ENCODE results near the gene LRMDA. TPM values are rescaled to one million over a fixed set of nuclear protein-coding genes. Genes with fewer than 3 reads are reported as not detected.

The LRMDA gene
- polyA plus RNA-seq, 1 donor from 2014 or later = not detected

DNA sequence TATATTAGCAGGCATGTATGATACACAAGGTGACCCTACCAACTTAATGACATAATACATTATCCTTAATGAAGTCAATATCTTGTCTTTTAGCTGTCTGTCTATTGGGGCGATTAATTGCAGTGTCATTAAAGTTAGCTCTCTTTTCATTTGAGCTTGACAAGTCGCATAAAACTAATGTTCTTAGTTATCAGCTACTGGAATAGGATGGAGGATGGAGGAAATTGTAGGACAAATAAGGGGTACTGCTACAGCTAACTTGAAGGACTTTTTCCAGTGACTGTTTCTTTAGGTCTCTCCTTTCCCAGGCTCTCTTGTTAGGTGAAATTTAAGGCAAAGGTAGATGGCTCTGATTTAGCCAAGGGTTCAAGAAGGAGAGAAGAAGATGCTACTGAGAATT lies 506.4 kb downstream of the LRMDA start:
- H3K36me3 Mint-ChIP-seq = no peaks in the 10 kb centered on the region
- H3K4me3 Mint-ChIP-seq = no peak overlapping the region
- H3K4me1 Mint-ChIP-seq = no peaks in the 10 kb centered on the region
- peaks cover 0 to 3% (median 0%) of the 10 kb centered on the region in 3 donors for H3K9me3 Mint-ChIP-seq
- no peak overlapping the region for H3K27ac Mint-ChIP-seq
- no peaks in the 10 kb centered on the region for H3K27me3 Mint-ChIP-seq

DNA sequence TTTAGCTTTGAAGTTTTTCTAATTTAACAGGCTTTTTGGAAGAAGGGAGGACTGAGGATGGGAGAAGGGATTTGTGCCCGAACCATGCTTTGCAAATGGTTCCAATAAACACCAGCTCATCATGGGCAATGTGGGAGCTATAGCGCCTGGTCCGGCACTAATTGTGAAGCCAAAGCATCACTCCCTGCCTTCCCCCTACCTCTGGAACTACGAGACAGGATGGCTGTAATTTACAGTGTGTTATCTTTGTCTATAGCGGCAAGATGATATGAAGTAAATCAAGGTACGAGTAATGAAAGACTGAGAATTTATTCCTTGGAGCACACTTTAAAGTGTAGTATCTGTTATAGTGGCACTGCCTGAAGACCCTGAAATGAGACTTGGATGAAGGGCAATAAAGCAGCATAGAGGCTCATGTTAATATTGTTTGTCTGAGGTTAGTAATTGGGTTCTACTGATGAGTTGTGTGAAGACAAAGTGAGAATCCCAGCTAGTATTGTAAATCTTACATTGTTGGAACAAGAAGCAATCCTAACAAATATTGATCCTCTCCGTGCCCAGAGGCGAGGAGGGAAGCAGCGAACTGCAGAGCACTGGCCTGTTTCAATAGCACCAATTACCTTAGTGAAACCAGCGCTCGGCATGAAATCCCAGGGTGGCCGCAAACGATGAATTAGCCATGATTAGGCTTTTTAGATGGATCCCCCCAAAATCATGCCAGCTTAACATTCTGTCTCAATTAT lies 507.1 kb downstream of the LRMDA start:
- H3K4me1 Mint-ChIP-seq = no peaks in the 10 kb centered on the region
- H3K27ac Mint-ChIP-seq = no peak overlapping the region
- H3K4me3 Mint-ChIP-seq = no peak overlapping the region
- H3K9me3 Mint-ChIP-seq = peaks cover 0 to 3% (median 2%) of the 10 kb centered on the region in 3 donors
- no peaks in the 10 kb centered on the region for H3K27me3 Mint-ChIP-seq
- H3K36me3 Mint-ChIP-seq = no peaks in the 10 kb centered on the region

DNA sequence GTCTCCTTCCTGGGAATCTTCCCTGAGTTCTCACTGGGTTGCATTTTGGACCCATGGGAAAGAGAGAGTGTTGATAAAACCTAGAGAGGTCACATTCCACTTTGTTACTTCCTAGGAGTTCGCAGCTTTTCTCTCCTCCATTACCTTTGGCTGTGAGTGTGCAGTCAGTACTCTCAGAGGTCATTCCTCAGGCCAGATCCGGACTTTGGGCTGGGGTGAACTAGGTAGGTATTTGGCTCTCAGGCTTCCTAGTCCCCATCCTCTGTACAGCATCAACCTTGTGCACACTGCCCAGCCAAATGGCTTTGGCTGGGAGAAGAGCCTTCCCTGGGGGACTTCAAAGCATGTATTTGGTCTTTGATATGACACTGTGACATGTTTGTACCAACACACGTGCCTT lies 508.1 kb downstream of the LRMDA start:
- no peak overlapping the region for H3K4me3 Mint-ChIP-seq
- peaks cover 0 to 8% (median 2%) of the 10 kb centered on the region in 3 donors for H3K9me3 Mint-ChIP-seq
- no peaks in the 10 kb centered on the region for H3K27me3 Mint-ChIP-seq
- no peaks in the 10 kb centered on the region for H3K4me1 Mint-ChIP-seq
- H3K36me3 Mint-ChIP-seq = no peaks in the 10 kb centered on the region
- H3K27ac Mint-ChIP-seq = no peak overlapping the region

DNA sequence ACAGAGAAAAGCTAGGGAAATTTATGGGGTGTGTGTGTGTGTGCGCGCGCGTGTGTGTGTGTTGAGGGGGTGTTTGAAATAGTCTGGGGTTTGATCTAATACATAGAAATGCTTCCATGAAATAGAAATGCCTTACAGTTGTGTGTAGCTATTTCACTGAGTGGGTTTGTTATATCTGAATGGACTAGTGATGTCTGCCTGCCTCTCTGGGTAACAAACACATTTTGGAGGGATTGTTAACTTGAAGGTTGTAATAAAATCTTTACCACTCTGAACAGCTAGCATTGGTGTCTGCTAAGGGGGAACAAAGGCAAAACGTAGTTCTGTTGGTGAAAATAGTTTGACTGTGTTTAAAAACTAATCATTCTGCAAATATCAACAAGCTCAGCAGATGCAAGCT lies 509.3 kb downstream of the LRMDA start:
- Mint-ChIP-seq H3K36me3 (no peaks in the 10 kb centered on the region), H3K27me3 (peaks cover 1% of the 10 kb centered on the region), H3K27ac (no peak overlapping the region), H3K4me1 (no peaks in the 10 kb centered on the region), H3K4me3 (no peak overlapping the region), H3K9me3 (peaks cover 5 to 11% (median 6%) of the 10 kb centered on the region in 3 donors)

DNA sequence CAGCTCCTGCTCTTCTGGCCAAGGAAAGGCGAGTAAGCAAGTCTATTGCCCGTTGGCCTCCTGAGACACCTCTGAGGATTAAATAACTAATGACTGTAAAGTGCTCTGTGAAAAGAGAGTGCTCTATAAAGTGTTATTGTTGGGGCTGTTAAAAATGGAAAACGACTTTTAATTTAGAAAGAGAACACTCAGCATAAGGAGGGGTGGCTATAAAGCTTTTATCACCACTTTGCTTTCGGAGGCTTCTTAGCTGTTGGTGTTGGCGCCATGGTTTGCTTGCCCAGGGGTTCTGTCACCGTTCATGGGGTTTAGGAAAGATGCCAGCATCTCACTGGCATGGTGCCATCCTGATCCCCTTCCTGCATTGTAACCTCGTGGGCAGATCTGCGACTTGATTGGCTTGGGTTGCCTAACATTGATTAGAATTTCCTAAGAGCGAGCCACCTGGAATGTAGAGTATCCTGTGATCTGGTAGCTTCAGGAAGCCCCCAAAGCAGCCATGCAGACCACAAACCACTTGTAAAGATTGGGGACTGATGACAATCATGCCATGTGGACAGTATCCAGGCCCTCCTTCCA lies 509.9 kb downstream of the LRMDA start:
- Mint-ChIP-seq H3K4me3 (no peak overlapping the region), H3K27ac (no peak overlapping the region), H3K27me3 (peaks cover 1% of the 10 kb centered on the region), H3K4me1 (no peaks in the 10 kb centered on the region), H3K36me3 (no peaks in the 10 kb centered on the region), H3K9me3 (peaks cover 5 to 11% (median 6%) of the 10 kb centered on the region in 3 donors)

DNA sequence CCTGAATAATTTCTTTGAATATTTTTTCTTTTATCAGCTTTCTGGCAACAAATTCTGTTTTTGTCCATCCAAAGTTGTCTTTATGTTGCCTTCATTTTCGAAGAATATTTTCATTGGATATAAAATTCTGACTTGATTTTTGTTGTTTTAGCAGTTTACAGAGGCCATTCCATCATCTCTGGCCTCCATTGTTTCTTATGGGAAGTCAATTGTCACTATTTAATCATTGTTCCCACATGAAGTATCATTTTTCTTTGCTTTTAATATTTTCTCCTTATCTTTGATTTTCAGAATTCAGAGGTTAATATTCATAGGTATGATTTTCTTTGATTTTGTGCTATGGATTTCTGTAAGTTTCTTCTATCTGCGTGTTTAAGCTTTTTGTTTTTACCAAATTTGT lies 512.6 kb downstream of the LRMDA start:
- Mint-ChIP-seq H3K4me3 (no peak overlapping the region), H3K27me3 (peaks cover 1% of the 10 kb centered on the region), H3K9me3 (peaks cover 6 to 10% (median 7%) of the 10 kb centered on the region in 3 donors), H3K27ac (no peak overlapping the region), H3K36me3 (no peaks in the 10 kb centered on the region), H3K4me1 (no peaks in the 10 kb centered on the region)

DNA sequence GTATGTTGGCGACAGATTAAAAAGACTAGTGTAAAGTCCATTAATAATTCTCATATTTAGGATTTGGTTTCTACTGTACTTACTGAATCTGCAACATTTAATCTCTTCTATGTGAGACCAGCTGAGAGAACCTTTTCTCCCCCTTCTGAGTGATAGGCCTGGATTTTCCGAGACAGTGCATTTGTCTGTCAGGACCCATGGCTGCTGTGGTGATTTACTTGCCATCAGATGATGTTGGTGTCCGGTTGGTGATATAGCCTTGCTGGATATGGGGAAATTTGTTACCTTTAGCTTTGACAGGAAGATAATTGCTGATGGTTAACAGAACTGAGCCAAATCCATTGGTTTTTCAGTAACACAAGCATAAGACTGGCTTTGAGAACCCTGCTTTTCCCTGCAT lies 517.2 kb downstream of the LRMDA start:
- Mint-ChIP-seq H3K36me3 (no peaks in the 10 kb centered on the region), H3K4me3 (no peak overlapping the region), H3K27me3 (peaks cover 3% of the 10 kb centered on the region), H3K4me1 (no peaks in the 10 kb centered on the region), H3K9me3 (peaks cover 5 to 10% (median 6%) of the 10 kb centered on the region in 3 donors), H3K27ac (no peak overlapping the region)

DNA sequence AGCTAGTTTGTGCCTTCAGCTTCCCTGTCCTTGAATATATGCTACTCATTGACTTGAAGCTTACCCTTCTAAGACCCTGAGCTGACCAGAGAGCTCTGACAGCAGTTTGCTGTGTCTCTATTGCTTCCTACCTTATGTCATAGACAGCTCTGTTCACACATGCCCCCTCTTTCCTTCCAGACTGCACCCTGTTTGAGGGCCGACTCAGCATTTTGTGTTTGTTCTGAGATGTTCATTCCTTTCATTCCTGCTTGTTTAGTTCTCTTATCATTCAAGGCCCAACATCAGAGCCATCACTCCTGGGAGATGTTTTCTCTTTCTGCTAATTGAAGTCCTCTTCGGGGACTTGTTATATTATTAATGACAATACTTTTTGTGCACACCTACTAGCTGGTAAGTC lies 518.9 kb downstream of the LRMDA start:
- no peak overlapping the region for H3K27ac Mint-ChIP-seq
- peaks cover 1 to 4% (median 3%) of the 10 kb centered on the region in 3 donors for H3K9me3 Mint-ChIP-seq
- H3K36me3 Mint-ChIP-seq = no peaks in the 10 kb centered on the region
- H3K4me1 Mint-ChIP-seq = no peaks in the 10 kb centered on the region
- H3K27me3 Mint-ChIP-seq = peaks cover 2% of the 10 kb centered on the region
- H3K4me3 Mint-ChIP-seq = no peak overlapping the region

DNA sequence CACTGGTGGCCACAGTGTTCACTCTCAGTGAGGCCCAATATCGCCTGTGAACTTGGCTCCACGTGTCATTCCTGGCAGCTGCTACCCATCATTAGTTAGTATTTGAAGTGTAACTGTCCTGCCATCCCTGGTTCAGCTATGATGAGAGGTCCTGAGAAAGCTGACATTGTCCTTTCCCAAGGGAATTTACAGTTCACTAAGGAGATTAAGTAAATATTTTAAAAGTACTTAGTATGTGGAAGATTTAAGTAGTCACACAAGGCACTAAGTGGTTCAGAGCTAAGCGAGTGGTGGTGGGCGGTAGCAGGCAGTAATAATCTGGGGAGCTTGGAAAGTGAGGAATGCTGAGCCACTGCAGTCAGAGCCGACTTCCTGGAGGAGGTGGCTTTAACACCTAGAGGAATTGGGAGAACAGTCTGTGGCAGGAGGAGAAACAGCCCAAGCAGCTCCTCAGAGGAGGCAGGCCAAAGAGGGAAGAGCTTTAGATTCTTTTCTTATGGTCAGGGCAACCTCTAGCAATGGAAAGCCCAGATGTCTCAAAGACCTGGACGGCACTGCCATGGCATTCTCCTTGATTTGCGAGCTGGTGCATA lies 519.7 kb downstream of the LRMDA start:
- no peaks in the 10 kb centered on the region for H3K4me1 Mint-ChIP-seq
- peaks cover 0 to 2% (median 2%) of the 10 kb centered on the region in 3 donors for H3K9me3 Mint-ChIP-seq
- peak overlapping the region in 1 of 3 donors; percentile 16 for H3K27ac Mint-ChIP-seq
- peaks cover 3% of the 10 kb centered on the region for H3K27me3 Mint-ChIP-seq
- H3K36me3 Mint-ChIP-seq = no peaks in the 10 kb centered on the region
- no peak overlapping the region for H3K4me3 Mint-ChIP-seq

DNA sequence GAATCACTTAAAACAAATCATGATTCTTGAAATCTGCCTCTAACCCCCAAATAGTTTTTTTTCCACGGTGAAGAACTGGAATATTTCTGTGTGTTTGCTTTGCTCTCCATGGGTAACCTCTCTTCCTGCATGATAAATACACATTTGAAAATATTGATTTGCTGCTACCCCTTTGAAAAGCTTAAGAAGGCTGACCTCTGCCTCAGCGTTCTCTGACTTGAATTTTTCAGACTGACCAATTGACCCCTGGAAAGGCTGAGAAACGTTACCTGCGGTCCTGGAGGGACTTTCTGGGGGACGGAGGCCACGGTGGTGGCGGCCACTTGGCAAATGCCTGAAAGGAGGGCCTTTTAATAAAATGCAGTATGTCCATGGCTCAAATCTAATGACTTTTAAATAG lies 520.2 kb downstream of the LRMDA start:
- H3K27me3 Mint-ChIP-seq = peaks cover 3% of the 10 kb centered on the region
- no peaks in the 10 kb centered on the region for H3K4me1 Mint-ChIP-seq
- peaks cover 0 to 2% (median under 1%) of the 10 kb centered on the region in 3 donors for H3K9me3 Mint-ChIP-seq
- H3K27ac Mint-ChIP-seq = peak overlapping the region in 1 of 3 donors; percentile 16
- H3K36me3 Mint-ChIP-seq = no peaks in the 10 kb centered on the region
- no peak overlapping the region for H3K4me3 Mint-ChIP-seq

DNA sequence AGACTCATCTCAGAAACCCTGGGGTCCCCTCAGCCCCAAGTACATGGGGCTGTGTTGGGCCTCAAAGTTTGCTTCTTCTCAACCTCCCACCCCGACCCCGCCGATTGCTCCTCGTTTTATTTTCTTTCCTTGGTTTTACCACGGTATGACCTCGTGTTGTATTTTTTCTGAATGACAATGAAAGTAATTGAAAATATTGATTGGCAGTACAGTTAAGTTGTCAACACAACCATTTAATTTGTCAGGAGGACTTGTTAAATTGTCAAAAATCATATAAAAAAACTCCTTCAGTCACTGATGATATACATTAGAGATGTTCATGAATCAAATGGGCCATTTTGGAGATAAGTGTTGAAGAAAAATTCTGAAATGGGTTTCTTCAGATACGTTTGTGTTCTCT lies 520.7 kb downstream of the LRMDA start:
- Mint-ChIP-seq H3K9me3 (peaks cover 0 to 2% (median 0%) of the 10 kb centered on the region in 3 donors), H3K4me3 (no peak overlapping the region), H3K36me3 (no peaks in the 10 kb centered on the region), H3K4me1 (no peaks in the 10 kb centered on the region), H3K27ac (no peak overlapping the region), H3K27me3 (peaks cover 3% of the 10 kb centered on the region)

DNA sequence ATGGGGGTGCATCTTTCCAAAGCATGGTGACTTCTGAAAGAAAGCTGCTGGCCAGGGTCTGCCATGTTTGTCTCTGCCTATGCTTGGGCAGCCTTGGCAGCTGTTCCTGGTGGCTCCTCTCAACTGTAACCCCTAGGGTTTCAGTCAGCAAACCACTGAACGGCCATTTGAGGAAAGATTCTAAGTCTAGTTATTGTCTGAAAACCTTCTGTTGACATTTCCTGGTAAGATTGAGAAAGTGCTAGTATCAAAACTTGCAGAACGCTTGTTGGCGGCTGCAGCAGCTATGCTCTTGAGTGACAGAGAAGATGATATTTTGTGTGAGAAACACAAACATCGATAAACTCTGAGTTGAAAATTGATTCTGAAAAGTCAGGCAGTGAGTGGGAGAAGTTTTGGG lies 523.1 kb downstream of the LRMDA start:
- no peaks in the 10 kb centered on the region for H3K4me1 Mint-ChIP-seq
- H3K4me3 Mint-ChIP-seq = no peak overlapping the region
- no peak overlapping the region for H3K27ac Mint-ChIP-seq
- H3K36me3 Mint-ChIP-seq = no peaks in the 10 kb centered on the region
- H3K9me3 Mint-ChIP-seq = peaks cover 0 to 3% (median 2%) of the 10 kb centered on the region in 3 donors
- peaks cover 3% of the 10 kb centered on the region for H3K27me3 Mint-ChIP-seq

DNA sequence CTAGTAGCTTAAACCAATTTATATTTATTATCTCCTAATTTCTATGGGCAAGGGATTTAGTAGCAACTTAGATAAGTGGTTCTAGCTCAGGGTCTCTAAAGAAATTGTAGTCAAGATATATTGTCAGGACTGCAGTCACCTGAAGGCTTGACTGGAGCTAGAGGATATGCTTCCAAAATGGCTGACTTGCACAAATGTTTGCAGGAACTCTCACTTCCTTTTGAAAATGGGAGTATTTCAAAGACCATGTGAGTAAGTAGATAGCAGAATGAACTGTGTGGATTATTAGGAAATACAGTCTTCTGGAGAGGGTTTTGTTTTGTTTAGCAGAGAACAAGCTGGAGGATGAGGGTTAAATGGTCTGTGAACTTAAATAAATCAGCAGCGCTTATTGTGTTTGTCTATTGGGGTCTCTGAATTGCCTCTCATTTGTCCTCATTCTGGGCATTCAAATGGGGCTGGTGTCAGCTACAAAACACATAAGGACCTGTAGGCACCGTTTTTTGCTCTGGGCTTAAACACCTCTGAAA lies 524.6 kb downstream of the LRMDA start:
- no peaks in the 10 kb centered on the region for H3K36me3 Mint-ChIP-seq

DNA sequence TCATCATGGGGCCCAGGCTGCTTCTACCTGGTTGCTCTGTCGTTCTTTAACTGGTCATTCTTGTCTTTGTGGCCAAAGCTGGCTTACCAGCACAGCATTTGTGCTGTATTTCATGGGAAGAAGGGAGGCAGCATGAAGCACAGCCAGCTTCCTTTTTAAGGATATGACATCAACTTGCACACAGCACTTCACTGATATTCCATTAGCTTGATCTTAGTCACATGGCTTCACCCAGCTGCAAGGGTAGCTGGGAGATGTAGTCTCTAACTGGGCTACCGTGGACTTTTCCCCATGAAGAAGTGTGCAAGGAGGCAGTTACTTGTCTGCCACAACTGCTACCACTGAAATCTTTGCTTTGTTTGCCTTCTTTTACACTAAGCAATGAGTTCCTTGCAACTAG lies 525.2 kb downstream of the LRMDA start:
- Mint-ChIP-seq H3K9me3 (peaks cover 0 to 5% (median 4%) of the 10 kb centered on the region in 3 donors), H3K27ac (no peak overlapping the region), H3K4me1 (no peaks in the 10 kb centered on the region), H3K36me3 (no peaks in the 10 kb centered on the region), H3K4me3 (no peak overlapping the region), H3K27me3 (peaks cover 3% of the 10 kb centered on the region)

More for the DNA sequence above, 524.6 kb downstream of the LRMDA start:
- peaks cover 0 to 5% (median 4%) of the 10 kb centered on the region in 3 donors for H3K9me3 Mint-ChIP-seq
- H3K4me1 Mint-ChIP-seq = no peaks in the 10 kb centered on the region
- H3K27ac Mint-ChIP-seq = no peak overlapping the region
- H3K27me3 Mint-ChIP-seq = peaks cover 3% of the 10 kb centered on the region
- H3K4me3 Mint-ChIP-seq = peak overlapping the region in 1 of 4 donors; percentile 19

DNA sequence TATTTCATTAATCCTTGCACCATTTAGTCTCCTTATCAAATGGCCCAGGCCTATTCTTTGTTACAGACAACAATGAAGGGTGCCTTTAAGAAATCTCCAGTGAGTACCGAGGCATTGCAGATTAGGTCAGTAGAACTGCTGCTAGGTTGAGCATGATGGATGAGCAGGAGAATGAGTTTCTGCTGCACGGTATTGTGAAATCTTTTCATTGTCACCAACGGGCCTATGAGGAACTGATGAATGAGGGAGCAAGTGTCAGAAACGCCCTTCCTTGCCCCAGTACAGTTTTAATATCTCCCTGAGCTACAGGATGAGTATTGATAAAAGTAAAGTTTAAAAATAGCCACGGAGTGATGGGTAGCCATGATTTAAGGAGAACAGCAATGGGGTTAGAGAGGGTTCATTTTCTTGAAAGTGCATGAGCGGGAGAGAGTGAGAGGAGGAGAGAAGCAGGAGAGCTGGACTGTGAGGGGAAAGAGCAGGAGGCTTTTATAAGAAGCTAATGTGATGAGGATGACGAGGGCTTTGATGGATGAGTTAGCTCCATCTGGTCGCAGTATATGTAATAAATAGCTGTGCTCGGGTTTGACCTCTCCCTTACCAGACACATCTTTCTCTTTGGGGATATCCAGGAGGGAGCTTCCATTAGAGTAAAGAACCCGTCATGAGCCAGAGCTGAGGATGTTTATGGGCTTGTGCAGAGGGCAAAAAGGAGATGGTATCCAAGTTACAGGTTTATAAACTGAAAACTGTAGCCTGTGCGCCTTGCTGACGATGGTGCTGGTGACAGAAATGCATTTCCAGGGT lies 526.1 kb downstream of the LRMDA start:
- Mint-ChIP-seq H3K27me3 (peaks cover 3% of the 10 kb centered on the region), H3K4me3 (no peak overlapping the region), H3K9me3 (peaks cover 0 to 5% (median 4%) of the 10 kb centered on the region in 3 donors), H3K36me3 (no peaks in the 10 kb centered on the region), H3K27ac (no peak overlapping the region), H3K4me1 (no peaks in the 10 kb centered on the region)

All from IgD-negative memory B cell (primary cell).